Measurements from ENCODE around the gene TMEM248.

- TF ChIP-seq CTCF (conservative IDR thresholded peaks at IDR 0.05) (no peak), EZH2 (IDR thresholded peaks at IDR 0.05; ENCODE audit: low read depth) (no peak)
Measured at GRCh38 chr7:66937940-66938339, 16.9 kb downstream of the TMEM248 start.
